Left ventricle myocardium inferior (tissue), 1 donor: ENCODE measurements around the gene C14orf132. TPM values are rescaled to one million over a fixed set of nuclear protein-coding genes. Genes with fewer than 3 reads are reported as not detected.

Experiments
- DNase-seq: peaks from one replicate; pipeline ENCODE4 v3.0.0-alpha.2; 2020
- H3K27ac ChIP-seq: fragments of 200-600 bp; replicated peaks from 2 replicates; pipeline ENCODE4 v1.8.0; 2021
- H3K27me3 ChIP-seq: fragments of 200-600 bp; 2 replicates; pipeline ENCODE4 v1.8.0; 2021; ENCODE audit warnings: low read depth
- H3K36me3 ChIP-seq: fragments of 200-600 bp; 2 replicates; pipeline ENCODE4 v1.8.0; 2021
- H3K4me1 ChIP-seq: fragments of 200-600 bp; 2 replicates; pipeline ENCODE4 v1.8.0; 2021
- H3K4me3 ChIP-seq: fragments of 200-600 bp; 2 replicates; pipeline ENCODE4 v1.8.0; 2021; ENCODE audit warnings: mild to moderate bottlenecking, moderate library complexity
- H3K9me3 ChIP-seq: fragments of 200-600 bp; replicated peaks from 2 replicates; pipeline ENCODE4 v1.8.0; 2021
- intact Hi-C: fragments of 100-400 bp; cut with micrococcal nuclease; formaldehyde crosslinking; loops from one replicate; pipeline ENCODE4 v1.11.0; 2022
- total RNA-seq: library from RNA; stranded (reverse); fragmentation: NEBNext Ultra II Directional; extraction: Animal tissue kit (Norgen Biotek cat#: 25700); gene quantifications from one replicate; pipeline ENCODE4 v1.2.1, GENCODE V29; 2021
- TF ChIP-seq, protein P1 (sequence below): fragments of 200-600 bp; IDR thresholded peaks from 2 replicates; pipeline ENCODE4 v1.8.0; 2021; ENCODE audit warnings: antibody characterized with exemption, mild to moderate bottlenecking, borderline replicate concordance
- donor health status: DM: no; HTN: yes; CAD: no; lungs with severe emphysema.

C14orf132 gene
- total RNA-seq, 1 donor from 2014 or later = 4.8 TPM

DNA sequence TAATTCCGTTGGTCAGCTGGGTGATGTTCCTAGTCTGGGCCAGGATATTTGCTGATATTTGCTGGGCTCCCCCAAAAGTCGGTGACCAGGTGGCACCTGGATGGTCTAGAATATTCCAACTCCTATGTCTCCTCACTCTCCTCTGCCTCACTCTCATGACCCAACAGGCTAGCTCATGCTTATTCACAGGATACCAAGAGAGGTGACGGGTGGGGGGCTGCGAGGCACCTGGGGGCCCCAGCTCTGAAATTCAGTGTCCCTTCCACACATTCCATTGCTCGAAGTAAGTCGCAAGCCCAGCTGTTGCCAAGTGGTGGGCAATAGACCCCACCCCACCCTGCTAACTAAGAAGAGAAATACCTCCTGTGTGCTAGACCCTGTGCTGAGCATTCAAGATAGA lies 67.7 kb downstream of the C14orf132 start:
- H3K27ac ChIP-seq = no peak overlapping the region
- intact Hi-C loops = loop anchor here (10.0 kb wide), 1 partner anchor 318 kb away; no protein-coding TSS in a partner anchor
- DNase-seq = no peak

GRCh38 chr14:96108061-96108795 lies 69.1 kb downstream of the C14orf132 start:
- Histone ChIP-seq H3K4me1 (no peaks in the 10 kb centered on the region), H3K4me3 (no peak overlapping the region), H3K27me3 (peaks cover 75% of the 10 kb centered on the region), H3K36me3 (no peaks in the 10 kb centered on the region), H3K27ac (no peak overlapping the region), H3K9me3 (peaks cover 3% of the 10 kb centered on the region)
- DNase-seq = no peak
- intact Hi-C loops = loop anchor here (10.0 kb wide), 1 partner anchor 317 kb away; no protein-coding TSS in a partner anchor
- TF ChIP-seq, protein P1, sequence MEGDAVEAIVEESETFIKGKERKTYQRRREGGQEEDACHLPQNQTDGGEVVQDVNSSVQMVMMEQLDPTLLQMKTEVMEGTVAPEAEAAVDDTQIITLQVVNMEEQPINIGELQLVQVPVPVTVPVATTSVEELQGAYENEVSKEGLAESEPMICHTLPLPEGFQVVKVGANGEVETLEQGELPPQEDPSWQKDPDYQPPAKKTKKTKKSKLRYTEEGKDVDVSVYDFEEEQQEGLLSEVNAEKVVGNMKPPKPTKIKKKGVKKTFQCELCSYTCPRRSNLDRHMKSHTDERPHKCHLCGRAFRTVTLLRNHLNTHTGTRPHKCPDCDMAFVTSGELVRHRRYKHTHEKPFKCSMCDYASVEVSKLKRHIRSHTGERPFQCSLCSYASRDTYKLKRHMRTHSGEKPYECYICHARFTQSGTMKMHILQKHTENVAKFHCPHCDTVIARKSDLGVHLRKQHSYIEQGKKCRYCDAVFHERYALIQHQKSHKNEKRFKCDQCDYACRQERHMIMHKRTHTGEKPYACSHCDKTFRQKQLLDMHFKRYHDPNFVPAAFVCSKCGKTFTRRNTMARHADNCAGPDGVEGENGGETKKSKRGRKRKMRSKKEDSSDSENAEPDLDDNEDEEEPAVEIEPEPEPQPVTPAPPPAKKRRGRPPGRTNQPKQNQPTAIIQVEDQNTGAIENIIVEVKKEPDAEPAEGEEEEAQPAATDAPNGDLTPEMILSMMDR = no peak

More for the DNA sequence above, 67.7 kb downstream of the C14orf132 start:
- H3K36me3 ChIP-seq = no peaks in the 10 kb centered on the region
- peaks cover 63% of the 10 kb centered on the region for H3K27me3 ChIP-seq
- TF ChIP-seq, protein P1 = no peak
- no peaks in the 10 kb centered on the region for H3K4me1 ChIP-seq
- no peak overlapping the region for H3K4me3 ChIP-seq
- H3K9me3 ChIP-seq = no peaks in the 10 kb centered on the region

DNA sequence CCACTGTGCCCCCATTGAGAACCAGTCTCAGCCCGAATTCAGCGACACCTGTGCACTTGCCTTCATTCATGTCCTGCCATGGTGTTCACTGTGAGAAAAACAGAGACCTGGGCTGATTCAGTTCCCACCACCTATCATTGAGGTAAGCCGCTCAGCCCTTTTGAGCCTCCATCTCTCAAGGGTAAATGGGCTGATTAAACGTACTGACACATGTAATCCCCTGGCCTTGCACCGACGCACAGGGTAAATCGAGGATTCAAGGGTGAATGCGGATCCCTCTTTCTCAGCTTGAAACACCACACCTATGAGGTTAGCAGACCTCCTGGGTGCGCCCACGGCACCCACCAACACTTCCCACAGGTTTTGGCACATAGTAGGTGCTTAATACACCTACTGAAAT lies 69.7 kb downstream of the C14orf132 start:
- H3K27ac ChIP-seq = no peak overlapping the region
- no peak for DNase-seq
- TF ChIP-seq, protein P1 = no peak
- H3K9me3 ChIP-seq = peaks cover 8% of the 10 kb centered on the region
- H3K4me1 ChIP-seq = no peaks in the 10 kb centered on the region
- no peaks in the 10 kb centered on the region for H3K36me3 ChIP-seq
- intact Hi-C loops = loop anchor here (10.0 kb wide), 1 partner anchor 316 kb away; no protein-coding TSS in a partner anchor
- H3K4me3 ChIP-seq = no peak overlapping the region
- H3K27me3 ChIP-seq = peaks cover 76% of the 10 kb centered on the region

DNA sequence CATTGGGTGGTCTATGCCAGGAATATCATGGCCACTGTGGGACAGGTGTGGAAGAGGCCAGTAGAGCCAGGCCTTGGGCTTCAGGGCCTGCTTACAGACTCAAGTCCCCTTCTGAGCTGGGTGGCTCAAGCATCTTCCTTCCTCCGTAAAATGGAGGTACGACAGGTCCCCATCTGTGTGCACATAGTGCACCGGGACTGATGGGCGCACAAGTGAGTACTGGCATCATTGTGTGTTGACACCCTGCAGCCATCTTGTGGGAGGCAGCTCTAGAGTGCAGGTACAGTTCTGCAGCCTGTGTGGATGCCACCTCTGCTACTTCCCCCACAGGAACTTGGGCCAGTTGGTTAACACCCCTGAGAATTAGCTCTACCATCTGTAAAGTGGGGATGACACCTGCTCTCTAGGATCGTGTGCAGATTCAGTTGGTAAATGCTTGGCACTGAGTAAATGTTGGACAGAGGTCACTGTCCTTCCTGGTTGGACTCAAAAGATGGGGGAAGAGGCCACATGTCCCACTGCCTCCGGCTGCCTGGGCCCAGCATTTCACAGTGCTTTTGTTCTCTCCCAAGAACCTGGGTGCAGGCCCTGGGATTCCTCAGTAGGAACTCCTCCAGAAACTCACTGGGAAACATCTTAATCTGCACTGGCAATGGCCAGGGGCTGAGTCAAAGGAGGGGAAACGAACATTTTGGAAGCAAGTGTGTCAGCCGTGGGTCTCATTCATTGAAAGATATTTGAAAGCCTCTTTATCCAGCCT lies 70.6 kb downstream of the C14orf132 start:
- DNase-seq = no peak
- H3K27me3 ChIP-seq = peaks cover 73% of the 10 kb centered on the region
- no peaks in the 10 kb centered on the region for H3K36me3 ChIP-seq
- intact Hi-C loops = loop anchor here (10.0 kb wide), 1 partner anchor 315 kb away; no protein-coding TSS in a partner anchor
- H3K4me1 ChIP-seq = no peaks in the 10 kb centered on the region
- no peak overlapping the region for H3K4me3 ChIP-seq
- TF ChIP-seq, protein P1 = no peak
- peaks cover 8% of the 10 kb centered on the region for H3K9me3 ChIP-seq
- H3K27ac ChIP-seq = no peak overlapping the region

- intact Hi-C loops = no loop called here
- Histone ChIP-seq H3K27ac (no peak overlapping the region), H3K9me3 (peaks cover 8% of the 10 kb centered on the region), H3K36me3 (no peaks in the 10 kb centered on the region), H3K27me3 (peaks cover 64% of the 10 kb centered on the region), H3K4me3 (no peak overlapping the region), H3K4me1 (no peaks in the 10 kb centered on the region)
- TF ChIP-seq, protein P1 = no peak
- DNase-seq = no peak
These were observed 72.9 kb downstream of the C14orf132 start for GRCh38 chr14:96112032-96112431.
